Breast epithelium (tissue), 3 donors: Measurements from ENCODE around the gene ACSL5.

Experiments used
- POLR2A ChIP-seq: fragments of 450-650 bp; IDR thresholded peaks from one replicate; pipeline ENCODE4 v1.6.1; 2016; ENCODE audit warnings: antibody characterized with exemption, mild to moderate bottlenecking, moderate library complexity
- POLR2AphosphoS5 ChIP-seq, 3 donors: sonication (generic); formaldehyde crosslinking; IDR thresholded peaks; one replicate each; pipeline ENCODE4 v1.6.1; 2017; ENCODE audit warnings: antibody characterized with exemption in 3 of 3
- TF ChIP-seq, protein P1 (sequence below), 3 donors: fragments of 450-650 bp; IDR thresholded peaks; one replicate each; pipeline ENCODE4 v1.5.1; 2016 to 2017; ENCODE audit warnings: antibody characterized with exemption in 3 of 3, mild to moderate bottlenecking in 3 of 3, moderate library complexity in 3 of 3

DNA sequence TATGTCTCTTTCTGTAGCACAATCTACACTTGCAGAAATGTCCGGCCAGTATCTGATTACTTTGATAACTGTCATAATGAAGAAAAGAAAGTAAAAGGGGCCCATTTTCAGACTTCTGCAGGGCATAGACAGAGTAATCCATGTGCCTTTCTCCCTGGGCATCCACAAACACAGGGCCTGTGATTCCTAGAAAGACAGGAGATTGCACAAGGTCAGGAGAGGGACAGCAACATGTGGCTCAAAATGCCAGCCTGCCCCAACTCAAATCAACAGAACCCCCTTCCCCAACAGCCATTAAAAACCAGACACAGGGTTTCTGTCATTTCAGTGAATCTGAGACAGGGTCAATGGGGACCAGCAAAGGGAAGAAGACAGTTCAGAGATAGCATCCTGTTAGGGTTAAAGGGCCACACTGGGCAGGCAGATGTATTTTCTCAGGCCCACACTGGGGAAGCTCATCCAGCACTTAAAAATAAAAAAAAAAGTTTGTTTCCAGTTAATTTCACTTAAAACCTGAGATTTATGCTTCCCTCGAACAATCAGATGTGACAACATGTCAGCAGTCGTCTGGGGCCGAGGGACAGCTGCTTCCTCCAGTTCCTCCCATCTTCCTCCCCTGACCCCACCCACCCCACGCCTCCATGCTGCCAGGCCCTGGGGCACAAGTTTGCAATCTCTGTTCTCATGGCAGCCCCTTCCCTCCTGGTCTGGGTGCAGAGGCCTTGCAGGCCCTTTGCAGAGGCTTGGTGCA is 30.7 kb upstream of the ACSL5 start:
- TF ChIP-seq, protein P1, sequence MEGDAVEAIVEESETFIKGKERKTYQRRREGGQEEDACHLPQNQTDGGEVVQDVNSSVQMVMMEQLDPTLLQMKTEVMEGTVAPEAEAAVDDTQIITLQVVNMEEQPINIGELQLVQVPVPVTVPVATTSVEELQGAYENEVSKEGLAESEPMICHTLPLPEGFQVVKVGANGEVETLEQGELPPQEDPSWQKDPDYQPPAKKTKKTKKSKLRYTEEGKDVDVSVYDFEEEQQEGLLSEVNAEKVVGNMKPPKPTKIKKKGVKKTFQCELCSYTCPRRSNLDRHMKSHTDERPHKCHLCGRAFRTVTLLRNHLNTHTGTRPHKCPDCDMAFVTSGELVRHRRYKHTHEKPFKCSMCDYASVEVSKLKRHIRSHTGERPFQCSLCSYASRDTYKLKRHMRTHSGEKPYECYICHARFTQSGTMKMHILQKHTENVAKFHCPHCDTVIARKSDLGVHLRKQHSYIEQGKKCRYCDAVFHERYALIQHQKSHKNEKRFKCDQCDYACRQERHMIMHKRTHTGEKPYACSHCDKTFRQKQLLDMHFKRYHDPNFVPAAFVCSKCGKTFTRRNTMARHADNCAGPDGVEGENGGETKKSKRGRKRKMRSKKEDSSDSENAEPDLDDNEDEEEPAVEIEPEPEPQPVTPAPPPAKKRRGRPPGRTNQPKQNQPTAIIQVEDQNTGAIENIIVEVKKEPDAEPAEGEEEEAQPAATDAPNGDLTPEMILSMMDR (IDR thresholded peaks at IDR 0.05): no peak
- TF ChIP-seq POLR2A (no peak), POLR2AphosphoS5 (IDR thresholded peaks at IDR 0.05) (no peak)
